ENCODE data around the gene JUNB.
"Not testable (repeated sequence)": the region's sequence is repeated elsewhere in the genome, so short reads cannot be mapped to it uniquely, and the experiment has no call there.

The JUNB gene

DNA sequence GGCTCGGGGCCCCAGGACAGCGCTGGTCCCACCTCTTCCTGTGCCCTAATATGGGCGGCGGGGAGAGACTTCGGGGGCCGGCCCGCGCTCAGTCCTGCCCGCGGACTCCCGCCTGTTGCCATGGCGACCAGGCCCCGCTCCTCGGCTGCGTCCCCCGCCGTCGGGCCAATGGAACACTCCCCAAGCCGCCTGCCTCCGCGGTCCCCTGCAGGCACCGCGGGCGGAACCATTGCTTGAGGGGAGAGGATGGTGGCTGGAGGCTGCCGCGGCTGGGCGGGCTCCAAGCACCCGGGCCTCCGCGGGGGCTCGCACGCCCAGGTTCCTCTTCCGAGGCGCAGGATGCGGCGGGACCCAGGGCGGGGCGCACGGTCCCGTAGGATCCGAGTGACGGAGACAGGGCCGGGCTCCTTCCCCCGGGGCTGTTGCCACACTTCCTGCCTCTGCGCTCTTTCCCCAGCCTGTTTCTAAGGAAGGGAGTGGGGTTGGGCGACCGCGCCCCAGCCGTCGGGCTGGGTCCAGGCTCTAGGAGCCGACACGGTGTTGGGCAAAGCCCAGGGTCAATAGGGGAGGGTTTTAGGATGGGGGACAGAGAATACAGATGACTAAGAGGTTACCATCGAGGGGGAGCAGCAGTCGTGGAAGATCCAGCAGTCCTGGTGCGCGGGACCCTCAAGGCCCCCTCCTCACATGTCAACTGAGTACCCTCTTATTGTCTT, 1.2 kb upstream of the JUNB start:
- DNase-seq, result peak; percentile 91 to 92

DNA sequence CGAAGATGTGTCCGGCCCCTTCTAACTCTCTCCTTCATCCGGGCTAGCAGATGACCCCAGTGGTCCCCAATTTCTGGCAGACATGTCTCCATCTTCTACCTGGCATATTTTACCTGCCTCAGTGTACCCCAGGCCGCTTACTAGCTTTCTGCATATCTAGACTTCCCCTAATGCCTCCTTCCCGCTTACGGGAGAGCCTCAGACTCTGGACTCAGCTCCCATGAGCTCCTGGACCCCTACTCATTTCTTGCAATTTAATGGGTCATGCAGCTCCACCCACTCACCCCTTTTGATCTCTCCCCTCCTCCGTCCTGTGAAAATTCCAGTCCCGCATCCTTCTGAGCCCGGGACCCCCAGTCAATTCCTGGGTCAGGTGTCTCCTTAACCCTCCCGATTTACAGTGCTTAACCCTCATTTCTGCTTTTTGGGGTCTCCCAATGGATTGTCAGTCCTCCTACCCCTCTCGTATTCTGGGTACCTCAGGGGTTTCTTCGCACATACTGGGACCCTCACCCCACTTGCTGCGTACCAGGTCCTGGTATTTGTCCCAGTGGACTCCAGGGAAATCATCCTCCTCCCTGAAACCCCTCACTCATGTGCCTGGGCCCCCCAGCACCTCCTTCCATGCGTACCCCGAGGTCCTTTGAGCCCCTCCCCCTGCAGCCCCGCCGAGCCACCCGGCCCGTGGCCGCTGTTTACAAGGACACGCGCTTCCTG, 500 bp upstream of the JUNB start:
- no peak for DNase-seq

DNA sequence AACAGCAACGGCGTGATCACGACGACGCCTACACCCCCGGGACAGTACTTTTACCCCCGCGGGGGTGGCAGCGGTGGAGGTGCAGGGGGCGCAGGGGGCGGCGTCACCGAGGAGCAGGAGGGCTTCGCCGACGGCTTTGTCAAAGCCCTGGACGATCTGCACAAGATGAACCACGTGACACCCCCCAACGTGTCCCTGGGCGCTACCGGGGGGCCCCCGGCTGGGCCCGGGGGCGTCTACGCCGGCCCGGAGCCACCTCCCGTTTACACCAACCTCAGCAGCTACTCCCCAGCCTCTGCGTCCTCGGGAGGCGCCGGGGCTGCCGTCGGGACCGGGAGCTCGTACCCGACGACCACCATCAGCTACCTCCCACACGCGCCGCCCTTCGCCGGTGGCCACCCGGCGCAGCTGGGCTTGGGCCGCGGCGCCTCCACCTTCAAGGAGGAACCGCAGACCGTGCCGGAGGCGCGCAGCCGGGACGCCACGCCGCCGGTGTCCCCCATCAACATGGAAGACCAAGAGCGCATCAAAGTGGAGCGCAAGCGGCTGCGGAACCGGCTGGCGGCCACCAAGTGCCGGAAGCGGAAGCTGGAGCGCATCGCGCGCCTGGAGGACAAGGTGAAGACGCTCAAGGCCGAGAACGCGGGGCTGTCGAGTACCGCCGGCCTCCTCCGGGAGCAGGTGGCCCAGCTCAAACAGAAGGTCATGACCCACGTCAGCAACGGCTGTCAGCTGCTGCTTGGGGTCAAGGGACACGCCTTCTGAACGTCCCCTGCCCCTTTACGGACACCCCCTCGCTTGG, 966 bp downstream of the JUNB start:
- DNase-seq, result peak in 1 of 2 experiments; percentile 44

DNA sequence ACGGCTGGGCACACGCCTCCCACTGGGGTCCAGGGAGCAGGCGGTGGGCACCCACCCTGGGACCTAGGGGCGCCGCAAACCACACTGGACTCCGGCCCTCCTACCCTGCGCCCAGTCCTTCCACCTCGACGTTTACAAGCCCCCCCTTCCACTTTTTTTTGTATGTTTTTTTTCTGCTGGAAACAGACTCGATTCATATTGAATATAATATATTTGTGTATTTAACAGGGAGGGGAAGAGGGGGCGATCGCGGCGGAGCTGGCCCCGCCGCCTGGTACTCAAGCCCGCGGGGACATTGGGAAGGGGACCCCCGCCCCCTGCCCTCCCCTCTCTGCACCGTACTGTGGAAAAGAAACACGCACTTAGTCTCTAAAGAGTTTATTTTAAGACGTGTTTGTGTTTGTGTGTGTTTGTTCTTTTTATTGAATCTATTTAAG, 1.6 kb downstream of the JUNB start:
- DNase-seq, result peak in 1 of 2 experiments; percentile 44

DNA sequence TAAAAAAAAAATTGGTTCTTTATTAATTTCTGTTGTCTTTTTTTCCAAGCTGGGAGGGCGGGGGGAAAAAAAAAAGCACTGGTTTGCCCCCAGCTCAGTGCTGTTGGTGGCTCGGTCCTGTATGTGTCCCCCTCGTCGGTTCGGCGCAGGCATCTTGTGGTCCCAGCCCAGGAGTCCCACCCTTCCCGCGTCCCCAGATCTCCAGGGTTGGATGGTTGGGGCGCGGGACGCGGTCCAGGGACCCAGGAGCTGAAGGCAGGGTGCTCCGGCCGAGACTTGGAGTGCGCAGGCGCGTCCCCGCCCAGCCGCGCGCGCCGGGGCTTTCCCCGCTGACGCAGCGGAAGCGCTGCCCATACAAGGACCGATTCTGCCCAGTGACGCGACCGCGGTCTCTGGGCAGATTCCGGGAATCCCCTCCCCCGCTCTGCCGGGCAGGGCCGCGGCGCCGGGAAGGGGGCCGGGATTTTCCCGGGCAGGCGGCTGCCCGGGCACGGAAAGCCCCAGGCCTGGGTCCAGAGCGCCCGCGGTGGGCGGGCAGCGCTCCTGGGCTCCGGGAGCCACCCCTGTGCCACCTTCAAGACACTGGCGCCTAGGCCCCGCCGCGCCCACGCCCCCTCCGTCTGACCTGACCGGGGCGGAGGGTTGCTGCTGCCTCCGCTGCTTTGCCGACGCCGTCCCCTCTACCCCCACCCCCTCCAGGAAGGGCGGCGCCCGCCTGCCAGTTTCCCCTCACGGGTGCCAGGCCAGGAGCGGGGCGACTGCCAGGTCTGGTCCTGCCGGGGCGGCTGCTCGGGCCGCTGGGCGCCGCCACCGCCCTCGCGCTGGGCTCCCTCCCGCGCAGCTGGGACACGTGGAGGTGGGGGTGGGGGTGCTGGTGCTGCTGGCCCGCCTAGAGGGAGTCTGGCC, 2.3 kb downstream of the JUNB start:
- DNase-seq, result peak; percentile 77 to 86

DNA sequence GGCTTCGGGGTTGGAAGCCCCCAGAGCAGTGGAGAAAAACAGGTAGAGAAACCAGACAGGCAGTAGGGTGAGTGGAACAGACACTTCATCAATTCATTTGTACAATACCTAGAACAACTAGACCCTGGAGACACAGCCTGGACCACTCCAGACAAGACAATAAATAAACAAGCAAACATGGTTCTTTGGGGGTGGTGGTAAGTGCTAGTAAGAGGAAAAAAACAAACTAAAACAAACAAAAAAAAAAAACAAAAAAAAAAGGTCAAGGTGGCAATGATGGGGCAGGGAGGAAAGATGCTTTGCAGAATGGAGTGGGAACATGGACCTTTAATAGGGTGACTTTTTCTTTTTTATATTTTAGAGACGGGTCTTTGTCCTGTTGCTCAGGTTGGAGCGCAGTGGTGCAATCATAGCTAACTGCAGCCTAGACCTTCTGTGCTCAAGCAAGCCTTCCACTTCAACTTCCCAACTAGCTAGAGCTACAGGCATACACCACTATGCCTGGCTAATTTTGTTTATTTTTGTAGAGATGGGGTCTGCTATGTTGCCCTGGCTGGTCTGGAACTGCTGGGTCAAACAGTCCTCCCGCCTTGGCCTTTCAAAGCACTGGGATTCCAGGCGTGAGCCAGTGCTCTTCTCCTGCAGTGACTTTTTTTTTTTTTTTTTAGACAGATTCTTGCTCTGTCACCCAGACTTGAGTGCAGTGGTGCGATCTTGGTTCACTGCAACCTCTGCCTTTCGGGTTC, 3.1 kb downstream of the JUNB start:
- no peak for DNase-seq

DNA sequence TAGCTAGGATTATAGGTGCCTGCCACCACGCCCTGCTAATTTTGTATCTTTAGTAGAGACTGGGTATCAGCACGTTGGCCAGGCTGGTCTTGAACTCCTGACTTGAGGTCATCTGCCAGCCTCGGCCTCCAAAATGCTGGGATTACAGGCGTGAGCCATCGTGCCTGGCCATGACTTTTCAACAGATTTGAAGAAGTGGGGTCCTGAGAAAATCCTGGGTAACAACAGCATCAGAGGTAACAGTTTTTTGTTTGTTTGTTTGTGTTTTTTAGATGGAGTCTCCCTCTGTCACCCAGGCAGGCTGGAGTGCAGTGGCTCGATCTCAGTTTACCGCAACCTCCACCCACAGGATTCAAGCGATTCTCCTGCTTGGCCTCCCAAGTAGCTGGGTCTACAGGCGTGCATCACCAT, 3.7 kb downstream of the JUNB start:
- no peak for DNase-seq

DNA sequence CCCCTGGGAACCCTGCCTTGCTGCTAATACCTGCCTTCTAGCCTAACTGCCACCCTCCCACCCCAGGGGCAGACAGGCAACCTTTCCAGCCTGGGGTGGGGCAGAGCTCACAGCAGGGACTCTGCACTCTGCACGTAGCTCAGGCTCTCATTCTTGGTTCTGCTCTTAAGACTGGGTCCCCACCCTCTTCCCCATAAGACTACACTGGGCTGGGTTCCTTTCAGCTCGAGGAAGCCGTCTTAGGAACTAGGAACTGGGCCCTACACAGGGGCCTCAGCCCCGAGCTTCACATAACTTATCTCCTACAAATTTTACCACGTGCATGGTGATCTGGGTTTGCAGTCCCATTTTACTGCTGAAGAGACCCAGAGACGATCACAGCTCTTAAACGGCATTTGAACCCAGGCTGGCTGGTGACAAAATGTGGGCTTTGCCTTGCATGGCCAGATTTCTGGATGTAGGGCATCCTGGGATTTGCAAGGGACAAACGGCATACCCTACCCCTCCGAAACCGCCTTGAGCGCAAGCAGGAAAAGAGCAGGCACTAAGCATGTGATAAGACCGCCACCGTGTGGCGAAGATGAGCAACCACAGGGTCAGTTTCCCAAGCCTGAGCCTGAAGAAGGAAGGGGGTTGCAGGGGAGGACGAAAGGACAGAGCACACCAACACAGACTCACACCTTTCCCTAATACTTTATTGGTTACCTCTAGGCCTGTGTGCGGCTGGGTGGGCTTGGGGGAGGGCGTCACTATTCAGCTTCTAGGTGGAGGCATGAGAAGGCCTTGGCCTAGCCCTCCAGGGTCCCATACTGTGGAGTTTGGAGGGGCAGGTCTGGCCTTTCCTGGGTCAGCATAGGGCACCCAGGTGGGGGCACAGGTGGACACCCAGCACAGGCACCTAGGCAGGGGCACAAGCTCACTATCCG, 5.1 kb downstream of the JUNB start:
- DNase-seq, result peak; percentile 33 to 75

DNA sequence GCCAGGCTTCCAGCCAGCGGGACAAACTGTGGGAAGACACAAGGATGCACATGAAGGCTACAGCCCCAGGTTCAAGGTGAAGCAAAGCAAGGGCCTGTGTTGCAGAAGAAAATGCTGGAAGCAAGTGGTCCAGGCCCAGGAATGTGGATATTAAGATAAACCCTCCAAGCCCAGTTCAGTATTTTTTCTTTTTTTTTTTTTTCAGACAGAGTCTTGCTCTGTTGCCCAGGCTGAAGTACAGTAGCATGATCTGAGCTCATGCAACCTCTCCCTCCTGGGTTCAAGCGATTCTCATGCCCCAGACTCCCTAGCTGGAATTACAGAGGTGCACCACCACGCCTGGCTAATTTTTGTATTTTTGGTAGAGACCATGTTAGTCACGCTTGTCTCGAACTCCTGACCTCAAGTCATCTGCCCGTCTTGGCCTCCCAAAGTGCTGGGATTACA, 5.9 kb downstream of the JUNB start:
- DNase-seq, result no peak

DNA sequence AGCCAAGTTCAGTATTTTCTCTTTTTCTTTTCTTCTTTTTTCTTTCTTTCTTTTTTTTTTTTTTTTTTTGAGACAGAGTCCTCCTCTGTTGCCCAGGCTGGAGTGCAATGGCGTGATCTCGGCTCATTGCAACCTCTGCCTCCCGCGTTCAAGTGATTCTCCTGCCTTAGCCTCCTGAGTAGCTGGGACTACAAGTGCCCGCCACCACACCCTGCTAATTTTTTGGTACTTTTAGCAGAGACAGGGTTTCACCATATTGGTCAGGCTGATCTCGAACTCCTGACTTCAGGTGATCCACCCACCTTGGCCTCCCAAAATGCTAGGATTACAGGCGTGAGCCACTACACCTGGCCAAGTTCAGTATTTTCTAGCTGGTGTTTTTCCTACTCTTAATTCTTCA, 6.3 kb downstream of the JUNB start:
- DNase-seq, result not testable (repeated sequence)

DNA sequence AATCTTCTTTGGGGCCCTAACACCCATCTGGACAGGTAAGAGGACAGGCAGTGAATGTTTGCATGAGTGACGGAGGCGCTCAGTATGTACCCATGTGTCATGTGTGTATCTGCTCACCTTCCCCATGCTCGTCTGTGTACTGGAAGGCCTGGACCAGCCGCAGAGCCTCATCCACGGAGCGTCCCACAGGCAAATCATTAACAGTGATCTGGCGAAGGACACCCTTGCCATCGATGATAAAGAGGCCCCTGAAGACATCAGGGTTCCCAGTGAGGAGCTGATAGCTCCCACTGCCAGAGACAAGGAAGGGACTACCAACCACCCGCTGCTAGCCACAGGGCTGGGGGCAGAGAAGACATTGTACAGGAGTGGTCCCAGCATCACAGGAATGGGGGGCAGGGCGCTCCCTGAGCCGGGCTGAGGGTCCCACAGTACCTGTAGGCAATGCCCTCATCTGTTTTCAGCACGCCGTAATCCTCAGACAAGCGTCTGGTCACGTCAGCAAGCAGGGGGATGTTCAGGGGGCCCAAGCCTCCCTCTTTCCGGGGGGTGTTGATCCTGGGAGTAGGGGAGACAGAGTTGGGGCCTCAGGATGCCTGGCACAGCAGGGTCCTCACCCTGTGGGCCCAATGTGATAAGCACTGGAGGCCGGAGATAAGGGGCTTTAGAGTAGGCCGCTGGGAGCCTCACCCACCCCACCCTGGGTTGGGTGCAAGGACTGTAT, 8.6 kb downstream of the JUNB start:
- no peak for DNase-seq

DNA sequence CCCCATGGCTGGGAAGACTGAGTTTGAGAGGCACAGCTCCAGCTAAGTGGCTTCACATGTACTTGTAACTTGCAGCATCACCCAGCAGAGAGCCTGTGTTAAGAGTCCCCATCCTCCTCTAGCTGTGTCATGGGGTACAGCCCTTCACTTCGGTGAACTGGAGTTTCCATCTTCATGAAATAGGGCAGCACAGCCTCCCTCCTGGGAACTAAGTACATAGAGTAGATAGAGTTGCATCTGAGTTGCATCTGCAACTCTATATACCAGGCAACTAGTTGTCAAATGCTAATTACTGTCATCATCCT, 9.1 kb downstream of the JUNB start:
- no peak for DNase-seq

DNA sequence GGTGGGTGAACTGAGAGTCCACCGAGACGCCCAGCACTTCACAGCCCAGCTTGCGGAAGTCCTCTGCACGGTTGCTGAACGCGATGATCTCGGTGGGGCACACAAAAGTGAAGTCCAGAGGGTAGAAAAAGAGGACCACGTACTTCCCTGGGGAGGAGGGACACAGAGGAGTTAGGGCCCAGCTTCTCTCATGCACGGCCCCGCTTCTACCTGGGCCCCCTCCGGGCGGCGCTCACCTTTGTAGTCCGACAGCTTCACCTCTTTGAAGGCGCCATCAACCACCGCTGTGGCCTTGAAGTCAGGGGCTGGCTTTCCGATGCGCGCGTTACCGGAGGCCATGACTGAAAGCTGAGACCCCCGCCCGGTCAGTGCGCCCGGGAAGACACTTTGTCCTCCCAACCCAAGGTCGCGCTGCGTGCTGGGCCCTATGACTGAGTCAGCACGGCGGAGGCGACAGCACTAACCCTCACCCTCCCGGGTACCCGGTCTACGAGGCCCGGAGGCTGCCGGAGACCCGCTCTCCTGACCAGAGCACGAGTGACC, 9.7 kb downstream of the JUNB start:
- DNase-seq, result no peak

DNA sequence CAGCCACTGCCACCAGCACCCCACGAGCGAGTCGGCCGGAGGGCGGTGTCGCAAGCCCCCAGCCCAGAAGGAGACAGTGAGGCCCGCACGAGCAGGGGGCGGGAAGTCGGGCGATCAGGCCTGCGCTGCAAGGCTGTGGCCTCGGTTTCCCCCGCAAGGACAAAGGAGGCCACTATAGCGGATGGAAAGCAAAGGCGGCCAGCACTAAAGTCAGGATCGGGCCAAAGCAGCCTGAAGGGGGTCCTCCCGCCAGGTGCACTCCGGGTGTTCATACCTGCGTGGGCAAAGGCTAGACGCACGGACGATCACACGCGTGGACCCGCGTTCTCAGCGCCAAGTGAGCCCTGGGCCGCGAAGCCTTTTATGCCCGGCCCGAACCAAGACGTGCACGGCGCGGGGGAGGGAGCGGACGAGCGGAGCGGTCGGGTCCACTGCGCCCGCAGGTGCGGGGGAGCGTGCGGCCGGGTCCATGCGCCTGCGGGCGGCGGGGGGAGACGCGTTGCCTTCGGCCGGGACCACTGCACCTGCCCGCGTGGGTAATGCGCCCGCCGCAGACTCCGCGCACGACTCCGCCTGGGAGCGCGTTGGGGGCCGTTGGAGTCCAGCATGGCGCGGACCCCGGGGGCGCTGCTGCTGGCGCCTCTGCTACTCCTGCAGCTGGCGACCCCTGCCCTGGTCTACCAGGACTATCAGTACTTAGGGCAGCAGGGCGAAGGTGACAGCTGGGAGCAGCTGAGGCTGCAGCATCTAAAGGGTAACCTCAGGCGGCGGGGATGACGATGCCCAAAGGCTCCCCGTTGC, 10.4 kb downstream of the JUNB start, which contains the start of the genes PRDX2 and THSD8:
Gene PRDX2 (minus strand): TSS at position 335 of the 801 bp plus-strand sequence. CDS start 539 bp downstream, outside the sequence.
Gene THSD8 (plus strand): TSS at position 604 of the 801 bp plus-strand sequence. CDS start 3 bp downstream, at position 607.
- no peak for DNase-seq

DNA sequence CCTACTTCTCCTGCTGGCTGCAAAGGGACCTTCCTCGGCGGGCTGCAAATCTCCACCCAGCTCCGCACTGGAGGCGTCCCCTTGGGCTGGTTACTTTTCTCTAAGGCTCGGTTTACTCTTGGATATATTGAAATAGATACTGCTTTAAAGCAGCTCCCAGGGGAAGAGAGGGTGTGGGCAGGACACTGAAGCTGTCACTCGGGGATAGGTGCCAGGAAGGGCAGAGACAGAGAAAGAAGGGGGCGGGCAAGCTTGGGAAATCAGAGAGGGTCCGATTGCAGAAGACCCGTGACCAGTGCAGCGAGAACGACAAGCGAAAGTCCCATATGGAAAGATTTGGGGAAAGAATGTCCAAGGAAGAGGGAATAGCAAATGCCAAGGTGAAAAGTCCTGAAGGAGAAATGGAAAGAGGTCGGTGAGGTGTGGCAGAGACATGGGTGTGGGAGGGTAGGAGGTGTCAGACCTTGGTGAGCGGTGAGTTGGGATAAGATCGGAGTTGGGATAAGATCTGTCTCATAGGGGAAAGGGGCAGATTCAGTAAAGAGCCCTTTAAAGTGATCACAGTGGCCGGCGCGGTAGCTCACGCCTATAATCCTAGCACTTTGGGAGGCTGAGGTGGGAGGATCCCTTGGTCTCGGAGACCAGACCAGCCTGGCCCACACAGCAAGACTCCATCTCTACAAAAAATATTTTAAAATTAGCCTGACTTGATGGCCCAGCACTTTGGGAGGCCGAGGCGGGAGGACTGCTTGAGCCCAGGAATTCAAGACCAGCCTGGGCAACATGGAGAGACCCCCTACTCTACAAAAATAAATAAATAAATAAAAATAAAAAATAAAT, 11.2 kb downstream of the JUNB start:
- DNase-seq, result no peak

DNA sequence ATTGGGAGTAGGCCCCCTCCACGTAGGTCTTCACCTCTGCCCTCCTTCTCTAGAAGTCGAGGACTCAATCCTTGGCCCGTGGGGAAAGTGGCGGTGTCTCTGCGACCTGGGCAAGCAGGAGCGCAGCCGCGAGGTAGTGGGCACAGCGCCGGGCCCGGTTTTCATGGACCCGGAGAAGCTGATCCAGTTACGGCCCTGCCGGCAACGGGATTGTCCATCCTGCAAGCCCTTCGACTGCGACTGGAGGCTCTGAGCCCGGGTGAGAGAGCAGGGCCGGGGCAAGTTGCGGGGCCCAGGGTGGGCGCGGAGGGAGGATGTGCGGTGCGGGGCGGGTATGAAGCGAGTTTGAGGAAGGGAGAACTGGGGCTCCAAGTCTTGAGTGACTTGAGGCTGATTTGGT, 12.8 kb downstream of the JUNB start:
- no peak for DNase-seq

DNA sequence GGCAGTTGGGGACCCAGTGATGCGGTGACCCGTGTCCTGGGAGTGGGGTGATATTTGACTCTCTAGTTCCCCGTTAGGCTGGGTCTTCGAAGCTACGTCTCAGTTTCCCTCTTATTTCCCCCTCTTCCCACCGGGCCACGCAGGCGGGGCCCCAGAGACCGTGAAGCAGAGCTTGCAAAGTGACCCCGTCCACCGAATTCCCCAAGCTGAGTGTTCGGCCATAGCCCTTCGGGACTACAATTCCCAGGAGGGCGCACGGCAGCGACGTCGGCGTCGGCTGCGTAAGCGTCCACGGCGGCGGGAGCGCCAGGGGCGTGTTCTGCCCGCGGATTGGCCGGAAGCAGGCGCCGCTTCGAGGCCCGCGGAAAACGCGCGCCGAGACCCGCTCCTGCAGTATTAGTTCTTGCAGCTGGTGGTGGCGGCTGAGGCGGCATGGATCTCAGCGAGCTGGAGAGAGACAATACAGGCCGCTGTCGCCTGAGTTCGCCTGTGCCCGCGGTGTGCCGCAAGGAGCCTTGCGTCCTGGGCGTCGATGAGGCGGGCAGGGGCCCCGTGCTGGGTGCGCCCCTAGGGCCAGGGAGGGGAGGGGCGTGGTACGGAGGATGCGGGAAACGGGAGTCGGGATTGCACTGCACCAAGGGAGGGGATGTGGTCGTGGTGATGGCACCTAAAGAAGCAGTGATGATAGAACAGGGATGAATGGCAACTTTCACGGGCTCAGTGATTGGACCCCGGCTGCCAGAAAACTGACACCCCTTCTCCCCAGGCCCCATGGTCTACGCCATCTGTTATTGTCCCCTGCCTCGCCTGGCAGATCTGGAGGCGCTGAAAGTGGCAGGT, 15.2 kb downstream of the JUNB start, which contains the start of gene RNASEH2A:
Gene RNASEH2A (plus strand): TSS at position 343 of the 840 bp plus-strand sequence. CDS start 90 bp downstream, at position 433.
- peak; percentile 62 to 78 for DNase-seq

All from SW 1271 (cell line).